Hindlimb muscle (tissue), 1 donor: Measurements from ENCODE around the gene MGAT4A. TPM values are rescaled to one million over a fixed set of nuclear protein-coding genes. Genes with fewer than 3 reads are reported as not detected.
"Not testable (repeated sequence)": the region's sequence is repeated elsewhere in the genome, so short reads cannot be mapped to it uniquely, and the experiment has no call there.

Experiments
- DNase-seq: peaks from one replicate; pipeline ENCODE4 v3.0.0-alpha.2; 2013
- polyA plus RNA-seq: library from polyadenylated mRNA; unstranded; fragments of 120-200 nt; gene quantifications from one replicate; pipeline ENCODE4 v1.2.1, GENCODE V29; 2013; ENCODE audit not compliant: insufficient read length

Gene MGAT4A
- polyA plus RNA-seq, 1 donor: 4.8 TPM

DNA sequence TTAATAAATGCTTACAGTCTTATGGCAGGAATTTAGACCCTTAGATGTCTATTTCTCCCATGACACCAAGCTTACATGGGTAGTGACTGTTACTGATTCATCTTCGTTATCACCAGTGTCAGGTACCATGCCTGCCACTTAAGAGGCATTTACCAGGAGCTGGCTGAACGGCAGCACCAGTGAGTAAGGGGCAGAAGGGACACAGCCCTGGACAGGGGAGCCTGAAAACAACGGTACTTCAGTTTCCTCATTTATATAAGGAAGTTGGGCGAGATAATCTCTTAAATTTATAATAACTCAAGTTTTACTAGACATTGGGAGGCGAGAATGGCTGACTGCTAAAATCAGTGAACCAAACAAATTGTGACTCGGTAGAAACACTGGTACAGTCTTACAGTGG is 123.8 kb downstream of the MGAT4A start:
- DNase-seq: no peak

GRCh38 chr2:98606431-98606830 is 124.5 kb downstream of the MGAT4A start:
- no peak for DNase-seq

GRCh38 chr2:98605076-98605475 is 125.9 kb downstream of the MGAT4A start:
- DNase-seq: no peak

DNA sequence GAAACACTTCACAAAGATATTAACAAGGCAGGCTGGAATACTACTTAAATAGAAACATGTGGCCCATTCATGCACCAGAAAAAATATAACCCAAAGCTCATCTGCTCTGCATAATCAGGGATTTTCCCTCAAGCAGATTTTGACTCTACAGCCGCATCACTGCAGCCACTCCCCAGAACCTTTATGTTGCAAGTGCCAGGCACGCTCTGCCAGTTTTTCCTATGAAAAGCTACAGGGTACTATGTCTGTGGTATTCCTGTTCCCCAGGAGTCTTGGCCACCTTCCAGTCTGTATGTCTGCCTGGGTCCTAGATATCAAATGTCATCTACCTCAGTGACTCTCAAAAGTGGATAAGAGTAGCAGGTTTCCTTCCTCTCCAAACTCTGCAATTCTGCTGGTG is 126.4 kb downstream of the MGAT4A start:
- DNase-seq: no peak

DNA sequence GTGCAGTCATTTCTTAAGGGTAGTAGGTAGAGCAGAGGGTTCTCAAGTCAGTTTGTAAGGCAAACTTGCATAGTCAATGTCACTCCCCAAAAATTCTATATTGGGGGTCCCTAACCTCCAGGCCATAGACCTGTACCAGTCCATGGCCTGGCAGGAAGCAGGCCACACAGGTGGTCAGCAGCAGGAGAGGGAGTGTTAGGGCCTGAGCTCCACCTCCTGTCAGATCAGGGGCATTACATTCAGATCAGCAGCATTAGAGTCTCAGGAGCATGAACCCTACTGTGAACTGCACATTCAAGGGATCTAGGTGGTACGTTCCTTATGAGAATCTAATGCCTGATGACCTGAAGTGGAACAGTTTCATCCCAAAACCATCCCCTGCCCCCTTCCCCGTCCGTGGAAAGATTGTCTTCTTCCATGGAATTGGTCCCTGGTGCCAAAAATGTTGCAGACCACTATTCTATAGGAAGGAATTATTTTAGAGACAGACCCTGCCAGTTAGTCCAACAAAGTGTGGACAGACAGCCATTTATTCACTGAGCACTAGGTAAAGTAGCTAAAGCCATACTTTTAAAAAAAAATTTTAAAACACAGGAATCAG is 129.3 kb downstream of the MGAT4A start:
- DNase-seq: no peak

- no peak for DNase-seq
These were observed 132.0 kb downstream of the MGAT4A start for GRCh38 chr2:98598781-98599428.

DNA sequence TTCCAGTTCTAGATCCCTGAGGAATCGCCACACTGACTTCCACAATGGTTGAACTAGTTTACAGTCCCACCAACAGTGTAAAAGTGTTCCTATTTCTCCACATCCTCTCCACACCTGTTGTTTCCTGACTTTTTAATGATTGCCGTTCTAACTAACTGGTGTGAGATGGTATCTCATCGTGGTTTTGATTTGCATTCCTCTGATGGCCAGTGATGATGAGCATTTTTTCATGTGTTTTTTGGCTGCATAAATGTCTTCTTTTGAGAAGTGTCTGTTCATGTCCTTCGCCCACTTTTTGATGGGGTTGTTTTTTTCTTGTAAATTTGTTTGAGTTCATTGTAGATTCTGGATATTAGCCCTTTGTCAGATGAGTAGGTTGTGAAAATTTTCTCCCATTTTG is 136.3 kb downstream of the MGAT4A start:
- not testable (repeated sequence) for DNase-seq

DNA sequence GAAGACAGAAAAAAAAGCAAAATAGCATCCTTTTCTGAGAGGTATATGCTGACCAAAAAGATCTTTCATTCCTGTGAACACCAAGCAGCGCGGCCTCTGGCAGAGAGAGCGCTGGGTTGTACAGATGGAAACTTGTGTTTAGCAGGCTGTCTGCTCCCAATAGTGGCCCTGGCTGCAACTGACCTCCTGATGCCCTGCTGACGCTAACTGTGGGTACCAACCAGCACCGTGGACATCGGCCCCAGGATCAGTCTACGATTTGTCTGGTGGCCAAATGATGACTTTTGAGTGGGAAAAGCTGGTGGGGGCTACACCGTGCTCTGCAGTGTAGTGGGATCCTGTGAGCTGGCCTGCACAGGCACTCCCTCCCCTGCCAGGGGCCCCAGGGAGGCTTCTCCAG is 138.4 kb downstream of the MGAT4A start:
- no peak for DNase-seq

GRCh38 chr2:98589489-98589888 is 141.4 kb downstream of the MGAT4A start:
- no peak for DNase-seq

DNA sequence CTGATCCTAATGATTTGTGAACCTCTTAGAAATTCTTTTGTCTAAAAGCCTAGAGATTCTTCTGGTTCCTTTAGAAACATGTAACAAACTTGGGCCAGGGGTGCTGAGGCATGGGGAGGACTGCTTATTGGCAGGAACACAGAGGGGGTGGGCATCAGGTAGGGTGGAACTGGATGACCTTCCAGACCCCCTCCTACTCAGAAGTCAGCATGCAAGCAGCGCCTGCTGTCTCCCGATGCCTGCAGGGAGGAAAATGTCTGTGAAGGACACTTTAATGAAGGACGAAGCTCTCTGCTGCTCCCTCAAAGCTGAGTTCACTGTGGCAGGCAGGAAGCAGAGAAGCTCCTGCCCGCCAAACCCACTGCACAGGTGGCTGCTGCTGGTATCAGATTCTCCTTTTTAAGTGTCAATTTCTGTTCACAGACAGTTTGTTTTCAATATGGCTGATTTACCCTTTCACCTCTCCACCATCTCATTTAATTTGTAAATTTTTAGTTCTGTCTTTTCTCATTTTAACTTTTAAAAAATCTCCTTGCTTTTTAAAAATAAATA is 142.0 kb downstream of the MGAT4A start:
- no peak for DNase-seq

DNA sequence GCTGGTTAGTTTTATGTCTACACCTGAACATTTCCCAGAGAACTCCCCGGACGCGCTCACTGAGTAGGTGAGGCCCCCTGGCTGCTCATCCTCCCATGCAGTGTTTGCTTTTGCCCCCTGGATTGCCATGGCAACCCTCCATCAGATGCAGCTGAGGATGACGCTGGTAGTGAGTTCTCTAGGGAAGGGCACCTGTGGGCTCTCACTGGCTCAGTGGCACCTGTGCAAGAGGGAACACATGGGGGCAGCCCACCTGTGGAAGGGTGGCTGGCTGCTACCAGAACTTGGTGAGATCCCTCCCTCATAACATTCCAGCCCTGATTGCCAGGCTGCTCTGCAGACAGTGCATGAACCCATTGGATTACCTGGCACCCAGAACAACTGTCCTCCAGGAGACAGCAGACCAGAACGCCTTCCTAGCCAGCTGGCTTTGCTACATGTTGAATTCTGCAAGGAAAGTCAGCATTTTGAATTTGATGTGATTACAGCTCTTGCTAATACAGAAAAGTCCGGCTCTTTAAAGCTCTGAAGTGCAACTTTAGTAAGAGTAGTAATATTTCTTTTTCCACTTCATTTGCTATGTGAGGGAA is 144.3 kb downstream of the MGAT4A start:
- no peak for DNase-seq

- no peak for DNase-seq
These were observed 145.5 kb downstream of the MGAT4A start for GRCh38 chr2:98585386-98585785.

DNA sequence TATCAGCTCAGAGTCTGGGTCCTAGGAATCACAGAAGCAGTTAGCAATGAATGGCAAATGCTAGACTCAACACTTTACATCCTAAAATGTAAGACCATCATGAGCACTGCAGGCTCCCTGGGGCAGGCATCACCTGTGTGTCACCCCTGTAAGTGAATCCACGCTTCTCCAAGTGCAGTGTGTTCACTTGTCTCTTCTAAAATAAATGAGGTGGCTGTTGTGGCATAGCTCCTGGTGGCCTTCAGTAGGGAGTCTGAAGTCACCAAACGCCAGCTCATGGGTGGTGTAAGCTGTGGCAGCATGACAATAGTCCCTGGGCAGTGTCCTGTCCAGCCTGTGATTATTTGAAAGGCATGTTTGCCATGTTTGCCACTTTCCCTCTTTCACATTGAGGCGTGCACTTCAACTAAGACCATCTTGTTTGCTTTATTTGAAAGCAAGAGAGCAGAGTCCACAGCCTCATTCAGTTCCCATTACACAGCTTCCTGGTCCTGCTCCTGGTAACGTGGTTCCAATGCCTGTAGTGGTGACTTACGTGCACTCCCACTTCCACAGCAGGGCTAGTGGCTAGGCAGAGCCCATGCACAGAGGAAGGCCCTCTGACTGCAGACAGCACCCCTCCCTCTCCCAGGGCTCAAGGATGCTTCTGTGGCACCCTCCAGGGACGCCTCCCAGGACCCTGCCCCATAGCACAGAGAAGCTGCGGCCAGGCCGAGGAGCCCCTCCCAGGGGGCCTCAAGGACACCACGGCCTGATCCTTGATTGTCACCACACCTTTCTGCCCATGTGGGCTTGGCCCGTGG is 146.9 kb downstream of the MGAT4A start:
- DNase-seq: no peak

GRCh38 chr2:98583276-98583675 is 147.7 kb downstream of the MGAT4A start:
- no peak for DNase-seq

DNA sequence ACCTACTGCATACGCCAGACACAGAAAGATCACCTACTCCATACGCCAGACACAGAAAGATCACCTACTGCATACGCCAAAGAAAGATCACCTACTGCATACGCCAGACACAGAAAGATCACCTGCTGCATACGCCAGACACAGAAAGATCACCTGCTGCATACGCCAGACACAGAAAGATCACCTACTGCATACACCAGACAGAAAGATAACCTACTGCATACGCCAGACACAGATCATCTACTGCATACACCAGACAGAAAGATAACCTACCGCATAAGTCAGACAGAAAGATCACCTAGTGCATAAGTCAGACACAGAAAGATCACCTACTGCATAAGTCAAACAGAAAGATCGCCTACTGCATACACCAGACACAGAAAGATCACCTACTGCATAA is 148.4 kb downstream of the MGAT4A start:
- no peak for DNase-seq

DNA sequence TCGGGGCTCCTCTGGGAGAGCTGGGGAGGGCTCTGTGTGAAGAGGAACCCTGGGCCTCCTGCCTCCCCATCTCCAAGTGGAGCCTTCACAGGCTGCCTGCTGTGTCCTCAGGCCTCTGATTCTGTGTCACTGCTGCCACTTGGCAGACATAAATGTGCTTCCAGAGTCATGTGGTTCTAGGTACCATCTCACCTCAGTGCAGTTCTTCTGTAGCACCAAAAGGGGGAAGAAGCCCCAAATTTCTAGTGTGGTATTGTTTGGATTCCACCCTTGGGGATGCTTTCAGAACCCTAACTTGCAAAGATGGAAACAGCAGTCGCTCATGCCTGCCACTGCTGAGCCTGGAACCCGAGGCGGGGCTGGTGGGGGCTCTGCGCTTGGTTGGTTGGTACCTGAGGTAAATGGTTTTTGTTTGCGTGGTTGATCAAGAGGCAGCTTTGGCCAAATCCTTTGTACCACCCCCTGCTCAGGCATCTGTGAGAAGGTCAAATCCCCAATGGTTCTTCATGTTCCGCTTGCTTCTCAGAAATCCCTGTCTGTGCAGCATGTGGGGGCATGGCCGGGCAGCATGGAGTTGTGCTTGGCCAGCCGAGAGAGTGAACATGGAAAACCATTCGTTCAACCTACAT is 150.2 kb downstream of the MGAT4A start:
- no peak for DNase-seq

- DNase-seq: no peak
These were observed 151.0 kb downstream of the MGAT4A start for GRCh38 chr2:98579926-98580325.

- no peak for DNase-seq
These were observed 152.7 kb downstream of the MGAT4A start for GRCh38 chr2:98578231-98578630.

DNA sequence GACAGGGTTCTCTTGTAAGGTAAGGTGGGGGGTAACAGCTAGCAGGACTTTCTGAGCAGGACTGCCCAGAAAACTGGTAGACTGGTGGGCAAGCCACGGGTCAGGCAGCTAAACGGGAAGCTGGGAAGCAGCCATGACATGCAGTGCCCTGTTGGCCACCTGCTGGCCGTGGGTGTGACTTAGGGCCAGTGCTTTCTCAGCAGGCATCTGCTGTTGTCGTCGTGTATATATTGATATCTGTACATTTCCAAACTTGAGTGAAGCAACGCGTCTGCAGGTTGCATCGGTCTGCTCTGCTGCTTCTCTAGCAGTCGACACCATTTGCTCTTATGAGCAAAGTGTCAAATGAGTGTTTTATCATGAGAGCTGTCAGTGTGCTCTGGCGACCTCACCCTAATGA is 153.6 kb downstream of the MGAT4A start:
- no peak for DNase-seq

DNA sequence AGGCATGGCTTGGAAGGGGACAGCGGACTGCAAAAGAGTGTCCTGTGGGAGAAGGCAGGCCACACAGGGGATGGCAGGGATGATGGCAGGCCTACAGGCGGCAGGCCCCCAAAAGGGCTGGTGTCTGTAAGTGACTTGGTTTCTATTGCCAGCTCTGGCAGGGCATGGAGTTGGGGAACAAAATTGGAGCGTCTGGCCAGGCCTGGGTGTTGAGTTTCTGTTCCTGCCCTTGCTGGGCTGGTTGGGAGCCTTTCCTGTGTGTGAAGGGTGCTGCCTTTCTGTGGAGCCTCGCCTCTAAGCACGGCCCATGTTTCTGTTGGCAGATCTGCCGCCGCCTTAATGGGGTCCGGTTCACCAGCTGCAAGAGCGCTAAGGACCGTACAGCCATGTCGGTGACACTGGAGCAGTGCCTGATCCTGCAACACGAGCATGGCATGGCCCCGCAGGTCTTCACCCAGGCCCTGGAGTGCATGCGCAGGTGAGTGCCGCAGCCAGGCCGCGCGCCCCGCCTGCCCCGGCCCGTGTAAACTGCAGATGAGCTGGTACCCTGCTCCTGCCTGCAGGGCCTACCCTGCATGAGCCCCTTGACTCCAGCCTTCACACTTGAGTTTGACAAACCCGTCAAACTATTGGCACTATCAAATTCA is 154.1 kb downstream of the MGAT4A start:
- no peak for DNase-seq

DNA sequence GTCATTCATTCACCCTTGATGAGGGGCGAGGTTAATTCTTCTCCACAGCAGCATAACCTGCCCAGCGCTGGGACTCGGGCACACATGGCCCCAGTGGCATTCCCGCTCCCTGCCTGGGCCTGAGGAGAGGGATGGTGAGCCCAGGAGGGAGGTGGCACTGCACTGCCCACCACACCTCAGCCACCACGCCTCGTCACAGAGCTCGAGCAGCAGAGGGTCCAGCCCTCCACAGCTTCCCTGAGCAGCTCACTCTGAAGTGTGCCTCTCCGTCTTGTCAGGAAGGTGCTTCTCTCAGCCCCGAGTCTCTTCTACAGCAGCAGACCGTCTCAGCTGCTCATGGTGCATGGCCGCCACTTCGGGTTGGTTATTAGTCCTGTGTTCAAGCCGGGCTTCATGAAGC is 157.5 kb downstream of the MGAT4A start:
- no peak for DNase-seq

- no peak for DNase-seq
These were observed 158.3 kb downstream of the MGAT4A start for GRCh38 chr2:98572676-98573075.
